GM12878 (cell line): ENCODE measurements around the gene TTYH1. TPM values are rescaled to one million over a fixed set of nuclear protein-coding genes. Genes with fewer than 3 reads are reported as not detected.
A peak's percentile ranks its signal among the peaks of the same experiment; 100 is the strongest.

Experiments used
- ATAC-seq: fragments of 200-7000 bp; cut with Tn5 transposase; 3 replicates; pipeline ENCODE4 v1.9.1; 2020; ENCODE audit warnings: mild to moderate bottlenecking, moderate library complexity
- BruUV-seq: library from RNA; stranded (reverse); fragments of 400-500 nt; replicated peaks from 2 replicates; lab custom pipeline; 2021; lab: Mats Ljungman, UMichigan
- CTCF ChIA-PET: fragments of 300-600 bp; sonication (Branson Sonifier 250); formaldehyde crosslinking; extraction: SDS; loops from one replicate; lab custom pipeline; 2021; ENCODE audit warnings: inconsistent platforms; lab: Yijun Ruan, JAX
- POLR2A ChIA-PET: fragments of 350-600 bp; formaldehyde crosslinking; extraction: SDS; loops from one replicate; lab custom pipeline; 2021; ENCODE audit warnings: inconsistent platforms; lab: Charles Lee
- RAD21 ChIA-PET: fragments of 300-600 bp; sonication (Branson Sonifier 250); formaldehyde crosslinking; loops from one replicate; lab custom pipeline; 2023; ENCODE audit warnings: antibody characterized with exemption; ENCODE audit not compliant: unreplicated experiment; lab: Charles Lee
- SMC1A ChIA-PET: fragments of 300-600 bp; sonication (Branson Sonifier 250); formaldehyde crosslinking; loops from one replicate; lab custom pipeline; 2023; ENCODE audit not compliant: unreplicated experiment, uncharacterized antibody; lab: Charles Lee
- DNase-seq: peaks from one replicate; pipeline ENCODE4 v3.0.0-alpha.2; 2011; ENCODE audit warnings: low read depth, low spot score
- FAIRE-seq: peaks from 3 replicates; lab custom pipeline; 2011; peaks lifted over from hg19 to GRCh38; lab: Jason Lieb, UNC
- H2AFZ ChIP-seq: 2 replicates; pipeline ENCODE4 v1.6.0; 2011; ENCODE audit warnings: low read depth, low read length, control low read depth; ENCODE audit not compliant: control insufficient read depth
- H3K27ac ChIP-seq: 2 replicates; pipeline ENCODE4 v1.5.1; 2011; ENCODE audit warnings: control low read depth; ENCODE audit not compliant: control insufficient read depth, insufficient read depth
- H3K27me3 ChIP-seq, 2 experiments: replicated peaks in 1 of 2; 2 replicates each; pipeline versions ENCODE4 v1.6.0 to v1.6.1; 2011; ENCODE audit warnings: low read length in 1 of 2; ENCODE audit not compliant: control insufficient read depth in 2 of 2, insufficient read depth in 2 of 2
- H3K36me3 ChIP-seq, 2 experiments: 2 replicates each; pipeline ENCODE4 v1.5.1; 2011; ENCODE audit warnings: low read length in 1 of 2; ENCODE audit not compliant: control insufficient read depth in 2 of 2, insufficient read depth in 2 of 2
- H3K4me1 ChIP-seq: 2 replicates; pipeline ENCODE4 v1.6.1; 2011; ENCODE audit warnings: mild to moderate bottlenecking, low read length, moderate library complexity, mixed read lengths; ENCODE audit not compliant: control insufficient read depth, insufficient read depth
- H3K4me2 ChIP-seq: 2 replicates; pipeline ENCODE4 v1.6.0; 2011; ENCODE audit warnings: control low read depth; ENCODE audit not compliant: control insufficient read depth, insufficient read depth
- H3K4me3 ChIP-seq: fragments of 200-600 bp; sonication (generic); 2 replicates; pipeline ENCODE4 v1.5.1; 2016
- H3K79me2 ChIP-seq: 2 replicates; pipeline ENCODE4 v1.6.0; 2011; ENCODE audit warnings: low read length; ENCODE audit not compliant: control insufficient read depth, insufficient read depth
- H3K9ac ChIP-seq: 2 replicates; pipeline ENCODE4 v1.8.0; 2011; ENCODE audit warnings: low read length, control low read depth, mixed read lengths; ENCODE audit not compliant: control insufficient read depth, insufficient read depth
- H3K9me3 ChIP-seq: replicated peaks from 3 replicates; pipeline ENCODE4 v1.5.1; 2011; ENCODE audit warnings: mild to moderate bottlenecking, low read length; ENCODE audit not compliant: control insufficient read depth, insufficient read depth
- H4K20me1 ChIP-seq: 2 replicates; pipeline ENCODE4 v1.6.0; 2011; ENCODE audit not compliant: control insufficient read depth, insufficient read depth
- ATF7 ChIP-seq: fragments of 450-650 bp; IDR thresholded peaks from 2 replicates; pipeline ENCODE4 v1.6.1; 2016; ENCODE audit warnings: low read depth, mild to moderate bottlenecking
- BCL3 ChIP-seq: IDR thresholded peaks from 2 replicates; pipeline ENCODE4 v1.6.1; 2011; ENCODE audit warnings: borderline replicate concordance, low read depth, mild to moderate bottlenecking, moderate library complexity, low read length; ENCODE audit not compliant: insufficient read depth, poor library complexity, severe bottlenecking
- HDAC2 ChIP-seq: fragments of 200-600 bp; sonication (generic); IDR thresholded peaks from 2 replicates; pipeline ENCODE4 v1.6.1; 2017
- JUNB ChIP-seq: IDR thresholded peaks from 2 replicates; pipeline ENCODE4 v1.6.1; 2016; ENCODE audit warnings: antibody characterized with exemption, mild to moderate bottlenecking
- JUND ChIP-seq: IDR thresholded peaks from 2 replicates; pipeline ENCODE4 v1.6.1; 2012; ENCODE audit warnings: low read depth, mild to moderate bottlenecking, low read length, improper control_type of control experiment, moderate library complexity
- KAT2A ChIP-seq: conservative IDR thresholded peaks from 2 replicates; pipeline ENCODE4 v1.6.1; 2011; ENCODE audit warnings: low read depth, low read length; ENCODE audit not compliant: control insufficient read depth
- MYC ChIP-seq: IDR thresholded peaks from 2 replicates; pipeline ENCODE4 v1.6.1; 2011; ENCODE audit warnings: mild to moderate bottlenecking, low read length, moderate library complexity, inconsistent platforms; ENCODE audit not compliant: insufficient read depth, insufficient replicate concordance, insufficient read length, severe bottlenecking
- SP1 ChIP-seq: IDR thresholded peaks from one replicate; pipeline ENCODE4 v1.6.1; 2011; ENCODE audit warnings: low read depth, low read length
- USF2 ChIP-seq: IDR thresholded peaks from 2 replicates; pipeline ENCODE4 v1.6.1; 2011; ENCODE audit warnings: low read depth, low read length, improper control_type of control experiment, borderline replicate concordance
- ZNF687 ChIP-seq: fragments of 450-650 bp; IDR thresholded peaks from 2 replicates; pipeline ENCODE4 v1.6.1; 2017; ENCODE audit warnings: mild to moderate bottlenecking, moderate library complexity
- WGBS: methylation state at CpG from one replicate; pipeline ENCODE4 v1.1.6; 2016; ENCODE audit warnings: low lambda C conversion rate; ENCODE audit not compliant: insufficient replicate concordance, insufficient coverage; ENCODE audit errors: missing lambda C conversion rate; 5-methylcytosine and 5-hydroxymethylcytosine counted together
- in situ Hi-C: fragments of 300-500 bp; cut with MboI; formaldehyde crosslinking; loops from 9 replicates; pipeline ENCODE4 v1.14.3; 2018; ENCODE audit warnings: mixed read lengths
- intact Hi-C: fragments of 100-400 bp; cut with micrococcal nuclease; formaldehyde crosslinking; loops from one replicate; pipeline ENCODE4 v1.14.2; 2022; ENCODE audit not compliant: unreplicated experiment
- polyA plus RNA-seq, 11 experiments: library from polyadenylated mRNA; depleted of rRNA in 4 of 11; unstranded in 6 of 11; stranded (reverse) in 5 of 11; fragments of >200 nt; fragmentation: Nextera tagmentation in 4 of 11; fragmentation: Illumina TruSeq in 1 of 11; extraction: Ambion mirVana in 4 of 11; extraction: Trizol in 1 of 11; gene quantifications; 1 replicate in 1 of 11; 2 replicates in 10 of 11; pipeline versions ENCODE4 v1.2.1 to v1.2.3, GENCODE V29; 2011 to 2016; ENCODE audit warnings: inconsistent platforms in 2 of 11, missing spikeins in 2 of 11, low read depth in 1 of 11
- total RNA-seq, 4 experiments: library from RNA; depleted of rRNA in 3 of 4; stranded (reverse); fragments of >200 nt in 3 of 4; fragmentation: Illumina TruSeq in 1 of 4; extraction: Trizol in 1 of 4; gene quantifications; 2 replicates each; pipeline versions ENCODE4 v1.2.1 to v1.2.3, GENCODE V29; 2013 to 2021
- TF ChIP-seq, protein P1 (sequence below), 3 experiments: IDR thresholded peaks in 2 of 3; conservative IDR thresholded peaks in 1 of 3; 2 replicates each; pipeline ENCODE4 v1.5.1; 2011; ENCODE audit warnings: low read depth in 3 of 3, low read length in 3 of 3, mild to moderate bottlenecking in 3 of 3, control low read depth in 2 of 3, moderate library complexity in 2 of 3, inconsistent platforms in 1 of 3, mixed read lengths in 1 of 3; ENCODE audit not compliant: control insufficient read depth in 2 of 3, insufficient read depth in 1 of 3; ENCODE audit errors: extremely low read depth in 1 of 3
- TF ChIP-seq, protein P2 (sequence below): IDR thresholded peaks from 2 replicates; pipeline ENCODE4 v1.6.1; 2012; ENCODE audit warnings: low read depth, low read length, improper control_type of control experiment

Gene TTYH1
- total and polyA plus RNA-seq, 10 of the 15 experiments (the other 5 are each of a cell fraction or from before 2014, with no cell fraction given), result 0.01 to 0.36 (median 0.09) TPM; not detected in 3

DNA sequence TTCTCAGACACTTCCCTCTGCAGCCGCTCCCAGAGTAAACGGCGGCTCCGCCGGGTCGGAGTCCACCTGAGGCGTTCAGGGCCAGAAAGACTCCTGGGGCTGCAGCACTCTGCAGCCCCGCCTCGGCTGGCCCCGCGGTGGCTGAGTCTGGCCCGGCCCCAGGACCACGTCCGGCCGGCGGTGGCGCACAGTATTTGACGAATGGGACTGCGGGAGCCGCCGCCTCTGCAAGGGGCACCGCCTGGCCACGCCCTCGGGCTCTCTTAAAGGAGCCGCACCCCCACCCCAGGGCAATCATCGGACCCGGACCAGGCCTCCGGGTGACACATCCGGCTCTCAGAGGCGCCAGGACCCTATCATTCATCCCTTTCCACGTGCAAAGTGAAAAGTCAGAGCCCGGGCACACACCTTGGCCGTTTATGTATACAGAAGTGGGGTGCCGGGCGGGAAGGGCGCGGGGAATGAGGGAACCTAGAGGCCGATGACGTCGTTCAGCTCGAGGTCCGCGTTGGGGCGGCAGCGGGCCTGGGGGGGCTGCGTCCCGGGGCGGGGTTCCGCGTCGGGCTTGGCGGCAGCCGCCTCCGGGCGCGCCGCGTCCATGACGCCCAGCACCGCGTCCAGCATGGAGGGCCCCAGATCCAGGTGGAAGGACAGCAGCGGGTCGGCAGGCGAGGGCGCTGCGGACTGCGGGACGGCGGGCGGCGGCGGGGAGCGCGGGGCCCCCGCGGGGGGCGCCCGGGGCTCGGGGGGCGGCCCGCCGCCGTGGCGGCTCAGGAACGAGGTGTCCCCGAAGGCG lies 49.6 kb downstream of the TTYH1 start:
- peak overlapping the region; percentile 73 for H3K4me3 ChIP-seq
- POLR2A ChIA-PET, result no interaction called here
- 12% methylated on average over 35 of the region's 87 CpGs for WGBS
- TF ChIP-seq USF2, result no peak
- TF ChIP-seq ZNF687, result peak; percentile 30; the same call in 1 of the 2 replicates
- no peak for TF ChIP-seq MYC
- no peak for TF ChIP-seq KAT2A
- TF ChIP-seq SP1, result peak; percentile 55
- no peak for TF ChIP-seq JUND
- peak; percentile 69 for TF ChIP-seq ATF7
- no peak for TF ChIP-seq JUNB
- TF ChIP-seq, protein P1, sequence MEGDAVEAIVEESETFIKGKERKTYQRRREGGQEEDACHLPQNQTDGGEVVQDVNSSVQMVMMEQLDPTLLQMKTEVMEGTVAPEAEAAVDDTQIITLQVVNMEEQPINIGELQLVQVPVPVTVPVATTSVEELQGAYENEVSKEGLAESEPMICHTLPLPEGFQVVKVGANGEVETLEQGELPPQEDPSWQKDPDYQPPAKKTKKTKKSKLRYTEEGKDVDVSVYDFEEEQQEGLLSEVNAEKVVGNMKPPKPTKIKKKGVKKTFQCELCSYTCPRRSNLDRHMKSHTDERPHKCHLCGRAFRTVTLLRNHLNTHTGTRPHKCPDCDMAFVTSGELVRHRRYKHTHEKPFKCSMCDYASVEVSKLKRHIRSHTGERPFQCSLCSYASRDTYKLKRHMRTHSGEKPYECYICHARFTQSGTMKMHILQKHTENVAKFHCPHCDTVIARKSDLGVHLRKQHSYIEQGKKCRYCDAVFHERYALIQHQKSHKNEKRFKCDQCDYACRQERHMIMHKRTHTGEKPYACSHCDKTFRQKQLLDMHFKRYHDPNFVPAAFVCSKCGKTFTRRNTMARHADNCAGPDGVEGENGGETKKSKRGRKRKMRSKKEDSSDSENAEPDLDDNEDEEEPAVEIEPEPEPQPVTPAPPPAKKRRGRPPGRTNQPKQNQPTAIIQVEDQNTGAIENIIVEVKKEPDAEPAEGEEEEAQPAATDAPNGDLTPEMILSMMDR (IDR thresholded peaks at IDR 0.05 in 2 of 3, conservative IDR thresholded peaks at IDR 0.05 in 1 of 3; ENCODE audit: control insufficient read depth in 2 of 3, extremely low read depth in 1 of 3, insufficient read depth in 1 of 3, low read depth in 3 of 3, low read length in 3 of 3), result no peak
- TF ChIP-seq, protein P2, sequence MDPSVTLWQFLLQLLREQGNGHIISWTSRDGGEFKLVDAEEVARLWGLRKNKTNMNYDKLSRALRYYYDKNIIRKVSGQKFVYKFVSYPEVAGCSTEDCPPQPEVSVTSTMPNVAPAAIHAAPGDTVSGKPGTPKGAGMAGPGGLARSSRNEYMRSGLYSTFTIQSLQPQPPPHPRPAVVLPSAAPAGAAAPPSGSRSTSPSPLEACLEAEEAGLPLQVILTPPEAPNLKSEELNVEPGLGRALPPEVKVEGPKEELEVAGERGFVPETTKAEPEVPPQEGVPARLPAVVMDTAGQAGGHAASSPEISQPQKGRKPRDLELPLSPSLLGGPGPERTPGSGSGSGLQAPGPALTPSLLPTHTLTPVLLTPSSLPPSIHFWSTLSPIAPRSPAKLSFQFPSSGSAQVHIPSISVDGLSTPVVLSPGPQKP, result no peak
- TF ChIP-seq BCL3, result no peak
- no peak for TF ChIP-seq HDAC2

More for the DNA sequence above, 49.6 kb downstream of the TTYH1 start:
- SMC1A ChIA-PET, result no interaction called here
- CTCF ChIA-PET, result interaction anchor here (1.5 kb wide), 1 partner anchor 16 kb away, joined by 4 read pairs; the partner anchor contains the start of gene LENG8
- H3K27ac ChIP-seq, result peak overlapping the region; percentile 81
- no peaks in the 10 kb centered on the region for H3K9me3 ChIP-seq
- DNase-seq (no peak), FAIRE-seq (no peak), ATAC-seq (peak; percentile 84)
- intact Hi-C loops, result loop anchor here (1.0 kb wide), 1 partner anchor 152 kb away; no protein-coding TSS in a partner anchor
- peak overlapping the region; percentile 95 for H3K4me2 ChIP-seq
- peak overlapping the region; percentile 93 for H2AFZ ChIP-seq
- H3K9ac ChIP-seq, result peak overlapping the region; percentile 59
- peaks cover 3 to 15% of the 10 kb centered on the region in 2 experiments; a peak in 3 of 4 replicates for H3K36me3 ChIP-seq
- H4K20me1 ChIP-seq, result no peaks in the 10 kb centered on the region
- RAD21 ChIA-PET, result no interaction called here
- in situ Hi-C loops, result loop anchor here (10.0 kb wide), 1 partner anchor 1190 kb away; the partner anchor contains the start of gene U2AF2
- peaks cover 14% of the 10 kb centered on the region for H3K79me2 ChIP-seq
- no peaks in the 10 kb centered on the region for H3K27me3 ChIP-seq
- BruUV-seq, result no TSS peak
- peaks cover 12% of the 10 kb centered on the region for H3K4me1 ChIP-seq
